ENCODE results near the gene SPPL3. TPM values are rescaled to one million over a fixed set of nuclear protein-coding genes. Genes with fewer than 3 reads are reported as not detected.

SPPL3 gene
- total RNA-seq, 1 donor from 2014 or later, result 44.1 TPM

- Histone ChIP-seq H3K27ac (no peak overlapping the region), H3K4me1 (peaks cover 19% of the 10 kb centered on the region), H3K4me3 (no peak overlapping the region), H3K36me3 (peaks cover 6% of the 10 kb centered on the region), H3K9me3 (no peaks in the 10 kb centered on the region), H3K27me3 (no peaks in the 10 kb centered on the region)
- no peak for DNase-seq
- intact Hi-C loops (cut with DNase I), result no loop called here
- no peak for TF ChIP-seq CTCF (IDR thresholded peaks at IDR 0.05)
- no peak for ATAC-seq
Observed at GRCh38 chr12:120872487-120872886, 31.7 kb downstream of the SPPL3 start.

- no peak for TF ChIP-seq CTCF (IDR thresholded peaks at IDR 0.05)
- intact Hi-C loops (cut with DNase I), result no loop called here
- Histone ChIP-seq H3K9me3 (no peaks in the 10 kb centered on the region), H3K27me3 (no peaks in the 10 kb centered on the region), H3K36me3 (peaks cover 10% of the 10 kb centered on the region), H3K4me1 (peaks cover 24% of the 10 kb centered on the region), H3K4me3 (no peak overlapping the region), H3K27ac (no peak overlapping the region)
- ATAC-seq (no peak), DNase-seq (no peak)
Observed at GRCh38 chr12:120870415-120870814, 33.7 kb downstream of the SPPL3 start.

DNA sequence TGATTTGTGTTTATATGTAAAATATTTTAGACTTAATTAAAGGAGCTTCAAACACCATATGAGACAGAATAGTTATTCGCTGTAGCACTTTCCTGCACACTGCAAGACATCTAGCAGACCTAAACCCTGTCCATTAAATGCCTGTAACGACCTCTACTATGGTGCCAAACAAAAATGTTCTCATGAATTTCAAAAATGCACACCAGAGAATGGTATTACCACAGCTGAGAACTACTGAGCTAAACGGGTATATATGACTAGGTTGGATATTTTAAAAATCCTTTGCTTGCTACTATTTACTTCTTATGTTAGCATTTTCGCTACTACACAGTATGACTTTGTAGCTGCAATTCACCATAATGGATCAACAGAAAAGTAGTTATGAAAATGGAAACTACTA lies 34.8 kb downstream of the SPPL3 start:
- Histone ChIP-seq H3K4me1 (peaks cover 26% of the 10 kb centered on the region), H3K27ac (no peak overlapping the region), H3K36me3 (peaks cover 10% of the 10 kb centered on the region), H3K4me3 (no peak overlapping the region), H3K9me3 (no peaks in the 10 kb centered on the region), H3K27me3 (no peaks in the 10 kb centered on the region)
- no peak for DNase-seq
- intact Hi-C loops (cut with DNase I), result no loop called here
- TF ChIP-seq CTCF (IDR thresholded peaks at IDR 0.05), result no peak
- no peak for ATAC-seq

DNA sequence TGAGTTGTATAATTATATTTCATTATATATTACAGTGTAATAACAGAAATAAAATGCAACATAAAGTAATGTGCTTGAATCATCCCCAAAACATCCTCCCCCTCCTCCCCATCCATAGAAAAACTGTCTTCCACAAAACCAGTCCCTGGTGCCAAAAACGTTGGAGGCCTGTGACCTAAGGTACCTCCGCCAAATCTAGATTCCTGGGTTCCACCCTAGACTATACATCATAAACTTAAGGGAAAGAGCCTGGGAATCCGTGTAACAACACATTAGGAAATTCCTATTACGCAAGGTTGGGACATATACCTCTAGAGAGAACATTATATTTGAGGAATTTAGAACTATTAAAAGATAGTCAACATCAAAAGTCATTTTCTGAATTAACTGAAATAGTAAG lies 38.0 kb downstream of the SPPL3 start:
- no peaks in the 10 kb centered on the region for H3K9me3 ChIP-seq
- H3K4me3 ChIP-seq, result no peak overlapping the region
- H3K4me1 ChIP-seq, result peaks cover 6% of the 10 kb centered on the region
- no peak for TF ChIP-seq CTCF (IDR thresholded peaks at IDR 0.05)
- intact Hi-C loops (cut with DNase I), result no loop called here
- no peak overlapping the region for H3K27ac ChIP-seq
- H3K27me3 ChIP-seq, result no peaks in the 10 kb centered on the region
- no peak for ATAC-seq
- peaks cover 10% of the 10 kb centered on the region for H3K36me3 ChIP-seq
- DNase-seq, result no peak

GRCh38 chr12:120865098-120865497 lies 39.1 kb downstream of the SPPL3 start:
- no peak for DNase-seq
- intact Hi-C loops (cut with DNase I), result no loop called here
- Histone ChIP-seq H3K4me3 (no peak overlapping the region), H3K4me1 (peaks cover 6% of the 10 kb centered on the region), H3K36me3 (peaks cover 10% of the 10 kb centered on the region), H3K27me3 (no peaks in the 10 kb centered on the region), H3K9me3 (no peaks in the 10 kb centered on the region), H3K27ac (no peak overlapping the region)
- no peak for ATAC-seq
- no peak for TF ChIP-seq CTCF (IDR thresholded peaks at IDR 0.05)

DNA sequence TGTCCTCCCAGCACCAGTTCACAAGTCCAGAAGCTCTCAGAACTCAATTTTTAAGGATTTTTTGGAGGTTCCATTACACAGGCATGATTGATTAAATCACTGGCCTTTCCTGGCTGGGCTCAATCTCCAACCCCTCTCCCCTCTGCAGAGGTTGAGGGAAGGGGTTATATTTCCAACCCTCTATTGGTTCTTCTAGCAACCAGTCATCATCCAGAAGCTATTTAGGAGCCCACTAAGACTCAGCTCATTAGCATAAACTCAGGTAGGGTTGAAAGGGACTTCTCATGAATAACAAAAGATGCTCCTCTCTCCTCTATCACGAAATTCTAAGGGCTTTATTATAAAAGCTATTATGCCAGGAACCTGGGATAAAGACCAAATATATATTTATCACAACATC lies 41.5 kb downstream of the SPPL3 start:
- intact Hi-C loops (cut with DNase I), result no loop called here
- ATAC-seq (no peak), DNase-seq (no peak)
- peaks cover 5% of the 10 kb centered on the region for H3K9me3 ChIP-seq
- TF ChIP-seq CTCF (IDR thresholded peaks at IDR 0.05), result no peak
- peaks cover 6% of the 10 kb centered on the region for H3K4me1 ChIP-seq
- H3K4me3 ChIP-seq, result no peak overlapping the region
- H3K27ac ChIP-seq, result no peak overlapping the region
- peaks cover 6% of the 10 kb centered on the region for H3K36me3 ChIP-seq
- H3K27me3 ChIP-seq, result no peaks in the 10 kb centered on the region
